HepG2 (cell line): ENCODE data around the gene COBLL1. TPM values are rescaled to one million over a fixed set of nuclear protein-coding genes. Genes with fewer than 3 reads are reported as not detected.

Source experiments
- AGO1 ChIP-seq: fragments of 200-400 bp; formaldehyde crosslinking; IDR thresholded peaks from 2 replicates; pipeline ENCODE4 v1.6.1; 2017; ENCODE audit warnings: mild to moderate bottlenecking, low read depth, low read length, moderate library complexity; ENCODE audit not compliant: poor library complexity, severe bottlenecking
- CBFB ChIP-seq: sonication (generic); formaldehyde crosslinking; IDR thresholded peaks from 2 replicates; pipeline ENCODE4 v1.4.0; 2020; ENCODE audit warnings: missing genetic modification reagents
- EP300 ChIP-seq, 3 experiments: sonication (generic) in 1 of 3; formaldehyde crosslinking in 1 of 3; IDR thresholded peaks; 2 replicates each; pipeline versions ENCODE4 v1.5.1 to v1.6.1; 2011 to 2020; ENCODE audit warnings: low read depth in 2 of 3, low read length in 2 of 3, borderline replicate concordance in 1 of 3, improper control_type of control experiment in 1 of 3, mild to moderate bottlenecking in 1 of 3, missing genetic modification reagents in 1 of 3, moderate library complexity in 1 of 3
- FOXP1 ChIP-seq, 2 experiments: fragments of 450-650 bp in 1 of 2; IDR thresholded peaks; 2 replicates each; pipeline ENCODE4 v1.6.1; 2017 to 2018; ENCODE audit warnings: antibody characterized with exemption in 1 of 2
- FOXP4 ChIP-seq: sonication (generic); formaldehyde crosslinking; IDR thresholded peaks from 2 replicates; pipeline ENCODE4 v1.4.0; 2020; ENCODE audit warnings: missing genetic modification reagents
- HDAC2 ChIP-seq: sonication (generic); formaldehyde crosslinking; IDR thresholded peaks from 2 replicates; pipeline ENCODE4 v1.4.0; 2020; ENCODE audit warnings: missing genetic modification reagents
- HMG20A ChIP-seq: IDR thresholded peaks from 2 replicates; pipeline ENCODE4 v1.6.1; 2016; ENCODE audit warnings: borderline replicate concordance
- KAT8 ChIP-seq: IDR thresholded peaks from 2 replicates; pipeline ENCODE4 v1.6.1; 2016; ENCODE audit warnings: missing genetic modification reagents, missing compliant biosample characterization
- MAFF ChIP-seq: IDR thresholded peaks from 2 replicates; pipeline ENCODE4 v1.6.1; 2011; ENCODE audit warnings: low read depth, low read length, improper control_type of control experiment
- MBD4 ChIP-seq: IDR thresholded peaks from 2 replicates; pipeline ENCODE4 v1.6.1; 2012; ENCODE audit warnings: low read length, inconsistent platforms, borderline replicate concordance
- NCOA2 ChIP-seq: sonication (generic); formaldehyde crosslinking; IDR thresholded peaks from 2 replicates; pipeline ENCODE4 v1.8.0; 2022; ENCODE audit warnings: inconsistent platforms
- NCOR1 ChIP-seq: fragments of 200-600 bp; sonication (generic); IDR thresholded peaks from 2 replicates; pipeline ENCODE4 v1.7.0; 2017; ENCODE audit warnings: antibody characterized with exemption, low read length, borderline replicate concordance
- NFIC ChIP-seq: IDR thresholded peaks from 2 replicates; pipeline ENCODE4 v1.6.1; 2012; ENCODE audit warnings: mild to moderate bottlenecking, low read length, inconsistent platforms
- NR2F6 ChIP-seq, 2 experiments: IDR thresholded peaks; 2 replicates each; pipeline ENCODE4 v1.6.1; 2016; ENCODE audit warnings: antibody characterized with exemption in 1 of 2, mild to moderate bottlenecking in 1 of 2
- RCOR2 ChIP-seq: IDR thresholded peaks from 2 replicates; pipeline ENCODE4 v1.6.1; 2016; ENCODE audit warnings: missing biosample characterization, missing genetic modification reagents
- SOX13 ChIP-seq, 3 experiments: fragments of 450-650 bp in 1 of 3; sonication (generic) in 1 of 3; formaldehyde crosslinking in 1 of 3; IDR thresholded peaks in 2 of 3; conservative IDR thresholded peaks in 1 of 3; 2 replicates each; pipeline versions ENCODE4 v1.5.0 to v1.6.1; 2016 to 2020; ENCODE audit warnings: antibody characterized with exemption in 1 of 3, mild to moderate bottlenecking in 1 of 3, missing compliant biosample characterization in 1 of 3, missing genetic modification reagents in 1 of 3, moderate library complexity in 1 of 3
- TARDBP ChIP-seq: sonication (generic); formaldehyde crosslinking; IDR thresholded peaks from 2 replicates; pipeline ENCODE4 v1.8.0; 2022; ENCODE audit warnings: mild to moderate bottlenecking, missing genetic modification reagents
- TCF7 ChIP-seq: sonication (generic); IDR thresholded peaks from 2 replicates; pipeline ENCODE4 v1.6.1; 2016; ENCODE audit warnings: antibody characterized with exemption, low read depth
- TOE1 ChIP-seq: sonication (generic); formaldehyde crosslinking; IDR thresholded peaks from 2 replicates; pipeline ENCODE4 v1.4.0; 2020; ENCODE audit warnings: mild to moderate bottlenecking, missing genetic modification reagents
- polyA plus RNA-seq, 8 experiments: library from polyadenylated mRNA; depleted of rRNA in 3 of 8; stranded (reverse) in 7 of 8; unstranded in 1 of 8; fragments of >200 nt; fragmentation: Illumina TruSeq in 4 of 8; extraction: Trizol in 4 of 8; gene quantifications; 2 replicates each; pipeline versions ENCODE4 v1.2.1 to v1.2.3, GENCODE V29; 2011 to 2016; ENCODE audit warnings: low read depth in 4 of 8, missing spikeins in 1 of 8, mixed read lengths in 1 of 8; ENCODE audit not compliant: insufficient read depth in 1 of 8
- total RNA-seq, 5 experiments: library from RNA; depleted of rRNA; stranded (reverse); fragments of >200 nt; fragmentation: Illumina TruSeq; extraction: Trizol; gene quantifications; 2 replicates each; pipeline ENCODE4 v1.2.3, GENCODE V29; 2016; ENCODE audit warnings: low read depth in 1 of 5
- TF ChIP-seq, protein P1 (sequence below): sonication (generic); formaldehyde crosslinking; IDR thresholded peaks from 2 replicates; pipeline ENCODE4 v1.4.0; 2020; ENCODE audit warnings: missing genetic modification reagents, low read depth, mild to moderate bottlenecking, borderline replicate concordance
- TF ChIP-seq, protein P2 (sequence below): IDR thresholded peaks from 2 replicates; pipeline ENCODE4 v1.6.1; 2016
- TF ChIP-seq, protein P3 (sequence below): sonication (generic); formaldehyde crosslinking; IDR thresholded peaks from 2 replicates; pipeline ENCODE4 v1.4.0; 2020; ENCODE audit warnings: missing genetic modification reagents
- TF ChIP-seq, protein P4 (sequence below): IDR thresholded peaks from 2 replicates; pipeline ENCODE4 v1.6.1; 2016; ENCODE audit warnings: low read depth

Gene COBLL1
- total and polyA plus RNA-seq, 2 of the 13 experiments (the other 11 are each of a cell fraction or from before 2014, with no cell fraction given) = 32.6 to 86.8 TPM

DNA sequence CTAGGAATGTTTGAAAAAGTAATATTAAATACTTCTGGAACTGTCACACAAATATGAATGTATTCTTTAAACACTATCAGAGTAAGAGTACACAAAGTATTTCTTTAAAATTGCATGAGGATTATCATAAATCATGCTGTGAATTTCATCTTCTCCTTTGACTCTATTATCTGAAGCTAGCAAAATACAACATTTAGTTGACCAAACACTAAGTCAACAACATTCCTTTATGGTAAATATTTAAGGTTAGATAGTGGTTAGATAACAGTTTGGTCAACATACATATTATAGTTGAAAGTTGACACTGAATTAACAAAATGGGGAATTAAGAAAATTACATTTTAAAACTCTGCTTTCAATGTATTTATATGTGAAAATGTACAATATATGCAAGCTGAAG, 148.2 kb downstream of the COBLL1 start (continued):
- TF ChIP-seq RCOR2 (CRISPR knock-in tag) (peak; percentile 75), NR2F6 (IDR thresholded peaks at IDR 0.05) (peak; percentile 95), NR2F6 (CRISPR knock-in tag; IDR thresholded peaks at IDR 0.05) (peak; percentile 95), NCOR1 (0 out of 2 replicates have a peak, but pooled peaks have one; percentile 12), CBFB (CRISPR knock-in tag) (peak; percentile 95), MBD4 (peak; percentile 87; the same call in 1 of the 2 replicates), TOE1 (CRISPR knock-in tag) (0 out of 2 replicates have a peak, but pooled peaks have one; percentile 39), AGO1 (no peak), FOXP1 (IDR thresholded peaks at IDR 0.05) (no peak), FOXP1 (CRISPR knock-in tag; IDR thresholded peaks at IDR 0.05) (peak; percentile 90), MAFF (no peak), NCOA2 (CRISPR knock-in tag) (peak; percentile 94), FOXP4 (CRISPR knock-in tag) (peak; percentile 72), TCF7 (peak; percentile 50; the same call in 1 of the 2 replicates), HMG20A (CRISPR knock-in tag) (peak; percentile 94; the same call in 1 of the 2 replicates), SOX13 (IDR thresholded peaks at IDR 0.05) (no peak), SOX13 (CRISPR knock-in tag; conservative IDR thresholded peaks at IDR 0.05 in 1 of 2, IDR thresholded peaks at IDR 0.05 in 1 of 2) (peak in 1 of 2 experiments; percentile 88; a peak in 2 of 4 replicates), EP300 (IDR thresholded peaks at IDR 0.05; ENCODE audit: low read depth in 2 of 2, low read length in 2 of 2) (peak in 1 of 2 experiments; percentile 94; a peak in 2 of 4 replicates), EP300 (CRISPR knock-in tag; IDR thresholded peaks at IDR 0.05; ENCODE audit: borderline replicate concordance) (no peak; the same call in 1 of the 2 replicates), NFIC (peak; percentile 95), HDAC2 (CRISPR knock-in tag) (peak; percentile 61), TARDBP (CRISPR knock-in tag) (0 out of 2 replicates have a peak, but pooled peaks have one; percentile 60), KAT8 (CRISPR knock-in tag) (peak; percentile 37; the same call in 1 of the 2 replicates)
- TF ChIP-seq, protein P1, sequence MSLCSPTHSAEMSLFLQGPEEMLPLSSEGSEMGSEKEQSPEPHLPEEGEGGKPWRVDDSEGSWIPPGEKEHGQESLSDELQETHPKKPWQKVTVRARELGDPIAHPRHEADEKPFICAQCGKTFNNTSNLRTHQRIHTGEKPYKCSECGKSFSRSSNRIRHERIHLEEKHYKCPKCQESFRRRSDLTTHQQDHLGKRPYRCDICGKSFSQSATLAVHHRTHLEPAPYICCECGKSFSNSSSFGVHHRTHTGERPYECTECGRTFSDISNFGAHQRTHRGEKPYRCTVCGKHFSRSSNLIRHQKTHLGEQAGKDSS (CRISPR knock-in tag) = no peak
- TF ChIP-seq, protein P2, sequence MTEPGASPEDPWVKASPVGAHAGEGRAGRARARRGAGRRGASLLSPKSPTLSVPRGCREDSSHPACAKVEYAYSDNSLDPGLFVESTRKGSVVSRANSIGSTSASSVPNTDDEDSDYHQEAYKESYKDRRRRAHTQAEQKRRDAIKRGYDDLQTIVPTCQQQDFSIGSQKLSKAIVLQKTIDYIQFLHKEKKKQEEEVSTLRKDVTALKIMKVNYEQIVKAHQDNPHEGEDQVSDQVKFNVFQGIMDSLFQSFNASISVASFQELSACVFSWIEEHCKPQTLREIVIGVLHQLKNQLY (CRISPR knock-in tag) = peak; percentile 58; the same call in 1 of the 2 replicates
- TF ChIP-seq, protein P3, sequence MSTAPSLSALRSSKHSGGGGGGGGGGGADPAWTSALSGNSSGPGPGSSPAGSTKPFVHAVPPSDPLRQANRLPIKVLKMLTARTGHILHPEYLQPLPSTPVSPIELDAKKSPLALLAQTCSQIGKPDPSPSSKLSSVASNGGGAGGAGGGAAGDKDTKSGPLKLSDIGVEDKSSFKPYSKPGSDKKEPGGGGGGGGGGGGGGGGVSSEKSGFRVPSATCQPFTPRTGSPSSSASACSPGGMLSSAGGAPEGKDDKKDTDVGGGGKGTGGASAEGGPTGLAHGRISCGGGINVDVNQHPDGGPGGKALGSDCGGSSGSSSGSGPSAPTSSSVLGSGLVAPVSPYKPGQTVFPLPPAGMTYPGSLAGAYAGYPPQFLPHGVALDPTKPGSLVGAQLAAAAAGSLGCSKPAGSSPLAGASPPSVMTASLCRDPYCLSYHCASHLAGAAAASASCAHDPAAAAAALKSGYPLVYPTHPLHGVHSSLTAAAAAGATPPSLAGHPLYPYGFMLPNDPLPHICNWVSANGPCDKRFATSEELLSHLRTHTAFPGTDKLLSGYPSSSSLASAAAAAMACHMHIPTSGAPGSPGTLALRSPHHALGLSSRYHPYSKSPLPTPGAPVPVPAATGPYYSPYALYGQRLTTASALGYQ (CRISPR knock-in tag) = peak; percentile 90
- TF ChIP-seq, protein P4, sequence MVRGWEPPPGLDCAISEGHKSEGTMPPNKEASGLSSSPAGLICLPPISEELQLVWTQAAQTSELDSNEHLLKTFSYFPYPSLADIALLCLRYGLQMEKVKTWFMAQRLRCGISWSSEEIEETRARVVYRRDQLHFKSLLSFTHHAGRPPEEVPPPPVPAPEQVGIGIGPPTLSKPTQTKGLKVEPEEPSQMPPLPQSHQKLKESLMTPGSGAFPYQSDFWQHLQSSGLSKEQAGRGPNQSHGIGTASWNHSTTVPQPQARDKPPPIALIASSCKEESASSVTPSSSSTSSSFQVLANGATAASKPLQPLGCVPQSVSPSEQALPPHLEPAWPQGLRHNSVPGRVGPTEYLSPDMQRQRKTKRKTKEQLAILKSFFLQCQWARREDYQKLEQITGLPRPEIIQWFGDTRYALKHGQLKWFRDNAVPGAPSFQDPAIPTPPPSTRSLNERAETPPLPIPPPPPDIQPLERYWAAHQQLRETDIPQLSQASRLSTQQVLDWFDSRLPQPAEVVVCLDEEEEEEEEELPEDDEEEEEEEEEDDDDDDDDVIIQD = peak; percentile 87; the same call in 1 of the 2 replicates
